Urinary bladder (tissue), 4 donors: ENCODE measurements around the gene EPHA2. TPM values are rescaled to one million over a fixed set of nuclear protein-coding genes. Genes with fewer than 3 reads are reported as not detected.

Source experiments
- DNase-seq: peaks from one replicate; pipeline ENCODE4 v3.0.0-alpha.2; 2015; ENCODE audit errors: extremely low spot score
- H3K27ac ChIP-seq: one replicate; pipeline ENCODE4 v1.5.1; 2013; ENCODE audit warnings: low read depth, mild to moderate bottlenecking, moderate library complexity
- H3K36me3 ChIP-seq: one replicate; pipeline ENCODE4 v1.6.1; 2013; ENCODE audit warnings: mild to moderate bottlenecking, moderate library complexity; ENCODE audit not compliant: insufficient read depth
- H3K4me1 ChIP-seq: one replicate; pipeline ENCODE4 v1.6.1; 2013; ENCODE audit warnings: mild to moderate bottlenecking, moderate library complexity; ENCODE audit not compliant: insufficient read depth
- H3K4me3 ChIP-seq: one replicate; pipeline ENCODE4 v1.5.1; 2013; ENCODE audit warnings: low read depth, low read length
- WGBS: extraction: QIAGEN DNeasy Blood & Tissue Kit; methylation state at CpG from one replicate; pipeline ENCODE4 v1.1.7; 2013; 5-methylcytosine and 5-hydroxymethylcytosine counted together
- polyA plus RNA-seq: library from polyadenylated mRNA; stranded (reverse); fragments of 200-250 nt; gene quantifications from one replicate; pipeline ENCODE4 v1.2.3, GENCODE V29; 2013
- total RNA-seq: library from RNA; depleted of rRNA; stranded (reverse); fragments of >200 nt; gene quantifications from one replicate; pipeline ENCODE4 v1.2.3, GENCODE V29; 2014
- donor health status: healthy with polysubstance abuse.
- donor health status: healthy.

EPHA2 gene
- total and polyA plus RNA-seq, 2 donors = 11.3 to 16.2 TPM

- no peak for DNase-seq
- WGBS = 86% methylated on average over 11 of the region's 11 CpGs
- no peak overlapping the region for H3K27ac ChIP-seq
- H3K36me3 ChIP-seq = no peaks in the 10 kb centered on the region
- no peak overlapping the region for H3K4me3 ChIP-seq
- H3K4me1 ChIP-seq = no peaks in the 10 kb centered on the region
These were observed 30.8 kb downstream of the EPHA2 start for GRCh38 chr1:16125088-16125470.

GRCh38 chr1:16124377-16125087, 31.3 kb downstream of the EPHA2 start:
- Histone ChIP-seq H3K4me1 (no peaks in the 10 kb centered on the region), H3K27ac (no peak overlapping the region), H3K4me3 (no peak overlapping the region), H3K36me3 (no peaks in the 10 kb centered on the region)
- WGBS = 89% methylated on average over 18 of the region's 18 CpGs
- DNase-seq = no peak

DNA sequence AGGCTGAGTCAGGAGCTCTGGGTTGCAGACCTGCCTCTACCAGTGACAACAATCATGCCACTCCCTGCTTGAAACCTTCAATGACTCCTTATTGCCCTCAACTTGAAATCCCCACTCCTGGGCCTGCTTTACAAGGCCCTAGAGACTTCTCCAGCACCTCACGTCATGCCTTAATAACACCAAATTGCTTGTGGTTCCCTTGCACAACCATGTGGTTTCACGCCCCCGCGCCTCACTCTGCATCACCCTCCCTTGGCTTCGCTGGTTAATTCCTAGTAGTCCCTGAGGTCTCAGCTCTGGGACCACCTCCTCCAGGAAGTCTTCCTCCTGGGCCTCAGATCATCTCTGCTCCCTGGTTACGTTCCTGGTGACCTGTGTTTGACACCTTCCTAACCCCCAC, 33.0 kb downstream of the EPHA2 start:
- no peaks in the 10 kb centered on the region for H3K36me3 ChIP-seq
- DNase-seq = no peak
- no peak overlapping the region for H3K4me3 ChIP-seq
- H3K4me1 ChIP-seq = no peaks in the 10 kb centered on the region
- no peak overlapping the region for H3K27ac ChIP-seq
- WGBS = 74% methylated on average over 6 of the region's 6 CpGs

GRCh38 chr1:16122350-16122881, 33.5 kb downstream of the EPHA2 start:
- 82% methylated on average over 4 of the region's 4 CpGs for WGBS
- no peak overlapping the region for H3K27ac ChIP-seq
- no peaks in the 10 kb centered on the region for H3K4me1 ChIP-seq
- H3K4me3 ChIP-seq = no peak overlapping the region
- no peaks in the 10 kb centered on the region for H3K36me3 ChIP-seq
- no peak for DNase-seq

- Histone ChIP-seq H3K36me3 (no peaks in the 10 kb centered on the region), H3K4me1 (no peaks in the 10 kb centered on the region), H3K27ac (no peak overlapping the region), H3K4me3 (no peak overlapping the region)
- DNase-seq = no peak
- WGBS = 70% methylated on average over 4 of the region's 4 CpGs
These were observed 34.9 kb downstream of the EPHA2 start for GRCh38 chr1:16120940-16121410.

DNA sequence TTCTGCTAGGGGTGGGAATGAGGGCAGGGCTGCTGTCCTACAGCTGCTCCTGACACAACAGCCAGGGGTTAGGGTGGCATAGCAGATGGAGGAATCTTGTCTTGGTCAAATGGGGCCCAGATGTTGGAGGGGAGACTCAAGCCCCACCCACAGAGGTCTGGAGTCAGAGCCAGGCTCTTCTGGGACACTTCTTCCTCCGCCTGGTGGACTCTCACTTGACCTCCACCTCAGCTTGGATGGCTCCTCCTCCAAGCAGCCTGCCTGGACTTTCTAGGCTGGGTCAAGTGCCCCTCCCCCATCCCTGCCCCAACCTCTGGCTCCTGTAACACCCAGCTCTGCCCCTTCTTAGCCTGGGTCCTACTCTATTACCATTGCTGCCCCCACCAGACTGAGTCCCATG, 35.5 kb downstream of the EPHA2 start:
- Histone ChIP-seq H3K36me3 (no peaks in the 10 kb centered on the region), H3K27ac (no peak overlapping the region), H3K4me1 (no peaks in the 10 kb centered on the region), H3K4me3 (no peak overlapping the region)
- WGBS = 90% methylated on average over 1 of the region's 1 CpG
- DNase-seq = no peak

- Histone ChIP-seq H3K27ac (no peak overlapping the region), H3K36me3 (no peaks in the 10 kb centered on the region), H3K4me1 (no peaks in the 10 kb centered on the region), H3K4me3 (no peak overlapping the region)
- no peak for DNase-seq
- 94% methylated on average over 10 of the region's 10 CpGs for WGBS
These were observed 35.9 kb downstream of the EPHA2 start for GRCh38 chr1:16119926-16120325.

DNA sequence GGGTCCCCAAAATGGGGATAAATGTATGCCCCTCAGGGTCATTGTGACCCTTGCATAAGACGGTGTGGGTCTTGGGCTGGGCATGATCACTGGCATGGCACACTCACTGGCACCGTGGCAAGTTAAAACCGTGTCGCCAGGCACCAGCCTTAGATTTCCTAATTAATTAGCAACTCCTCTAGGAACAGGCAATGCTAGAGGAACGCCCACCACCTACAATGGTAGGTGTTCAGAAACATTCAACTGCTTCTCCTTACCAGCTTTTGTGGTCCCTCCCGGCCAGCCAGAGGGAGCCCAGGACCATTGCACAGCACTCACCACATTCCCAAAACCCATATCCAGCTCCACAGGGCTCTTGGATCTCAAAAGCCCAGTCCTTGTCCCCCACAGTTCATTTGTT, 36.4 kb downstream of the EPHA2 start:
- Histone ChIP-seq H3K4me1 (no peaks in the 10 kb centered on the region), H3K4me3 (no peak overlapping the region), H3K27ac (no peak overlapping the region), H3K36me3 (no peaks in the 10 kb centered on the region)
- no peak for DNase-seq
- WGBS = 94% methylated on average over 6 of the region's 6 CpGs

DNA sequence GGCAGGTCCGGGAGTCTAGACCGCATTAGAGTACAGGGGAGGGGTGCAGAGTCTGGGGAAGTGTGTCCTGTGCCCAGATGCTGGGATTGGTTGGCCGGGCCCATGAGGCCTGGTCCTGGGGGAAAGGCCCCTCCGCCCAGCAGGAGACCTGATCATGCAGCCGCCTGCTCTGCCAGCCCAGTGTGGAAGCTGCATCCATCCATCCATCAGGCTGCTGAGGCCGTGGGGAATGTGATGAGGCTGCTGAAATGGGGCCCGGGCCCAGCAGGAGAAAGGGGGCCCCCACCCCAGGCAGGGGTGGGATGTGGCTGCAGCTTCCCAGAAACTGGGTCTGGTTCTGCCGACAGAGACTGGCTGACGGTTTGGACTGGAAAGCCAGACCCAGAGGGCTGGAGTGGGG, 37.2 kb downstream of the EPHA2 start:
- Histone ChIP-seq H3K4me1 (no peaks in the 10 kb centered on the region), H3K4me3 (no peak overlapping the region), H3K36me3 (no peaks in the 10 kb centered on the region), H3K27ac (no peak overlapping the region)
- DNase-seq = no peak
- 72% methylated on average over 9 of the region's 9 CpGs for WGBS

DNA sequence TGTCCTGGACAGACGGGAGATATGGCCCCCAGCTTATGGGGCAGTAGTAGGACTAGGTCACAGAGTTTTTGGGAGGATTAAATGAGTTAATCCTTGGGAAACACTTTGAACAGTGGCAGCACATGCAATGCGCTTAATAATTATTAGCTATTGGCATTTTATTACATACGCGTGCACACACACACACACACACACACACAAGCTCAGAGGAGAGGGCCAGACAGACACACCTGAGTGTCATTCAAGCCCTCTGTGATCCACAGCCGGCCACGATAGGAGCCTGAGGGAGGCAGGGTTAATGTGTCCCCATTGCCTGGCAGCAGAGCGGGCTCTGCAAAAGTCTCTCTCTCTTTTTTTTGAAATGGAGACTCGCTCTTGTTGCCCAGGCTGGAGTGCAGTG, 37.9 kb downstream of the EPHA2 start:
- Histone ChIP-seq H3K27ac (no peak overlapping the region), H3K4me3 (no peak overlapping the region), H3K36me3 (no peaks in the 10 kb centered on the region), H3K4me1 (no peaks in the 10 kb centered on the region)
- DNase-seq = no peak
- WGBS = 99% methylated on average over 8 of the region's 8 CpGs

DNA sequence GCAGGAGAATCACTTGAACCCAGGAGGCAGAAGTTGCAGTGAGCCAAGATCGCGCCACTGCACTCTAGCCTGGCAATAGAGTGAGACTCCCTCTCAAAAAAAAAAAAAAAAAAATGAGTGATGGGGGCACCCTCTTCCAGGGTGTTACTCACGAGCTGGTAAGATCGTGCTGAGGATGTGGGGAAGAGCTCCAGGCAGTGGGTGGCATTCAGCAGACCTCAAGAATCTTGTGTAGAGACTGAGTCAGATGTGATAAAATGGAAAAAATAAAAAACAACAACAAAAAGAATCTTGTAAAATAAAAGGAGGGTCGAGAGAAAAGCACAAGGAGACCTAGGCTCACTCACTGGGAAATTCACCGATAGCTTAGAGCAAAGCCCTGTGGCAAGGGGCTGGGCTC, 38.5 kb downstream of the EPHA2 start:
- no peak for DNase-seq
- Histone ChIP-seq H3K4me3 (no peak overlapping the region), H3K27ac (no peak overlapping the region), H3K36me3 (no peaks in the 10 kb centered on the region), H3K4me1 (no peaks in the 10 kb centered on the region)
- 81% methylated on average over 6 of the region's 6 CpGs for WGBS

GRCh38 chr1:16116625-16117024, 39.2 kb downstream of the EPHA2 start:
- 85% methylated on average over 8 of the region's 8 CpGs for WGBS
- no peak overlapping the region for H3K4me3 ChIP-seq
- no peaks in the 10 kb centered on the region for H3K36me3 ChIP-seq
- H3K27ac ChIP-seq = no peak overlapping the region
- H3K4me1 ChIP-seq = no peaks in the 10 kb centered on the region
- no peak for DNase-seq

GRCh38 chr1:16116002-16116401, 39.9 kb downstream of the EPHA2 start:
- Histone ChIP-seq H3K4me1 (no peaks in the 10 kb centered on the region), H3K36me3 (no peaks in the 10 kb centered on the region), H3K4me3 (no peak overlapping the region), H3K27ac (no peak overlapping the region)
- 71% methylated on average over 16 of the region's 16 CpGs for whole genome bisulfite sequencing
- no peak for DNase-seq

DNA sequence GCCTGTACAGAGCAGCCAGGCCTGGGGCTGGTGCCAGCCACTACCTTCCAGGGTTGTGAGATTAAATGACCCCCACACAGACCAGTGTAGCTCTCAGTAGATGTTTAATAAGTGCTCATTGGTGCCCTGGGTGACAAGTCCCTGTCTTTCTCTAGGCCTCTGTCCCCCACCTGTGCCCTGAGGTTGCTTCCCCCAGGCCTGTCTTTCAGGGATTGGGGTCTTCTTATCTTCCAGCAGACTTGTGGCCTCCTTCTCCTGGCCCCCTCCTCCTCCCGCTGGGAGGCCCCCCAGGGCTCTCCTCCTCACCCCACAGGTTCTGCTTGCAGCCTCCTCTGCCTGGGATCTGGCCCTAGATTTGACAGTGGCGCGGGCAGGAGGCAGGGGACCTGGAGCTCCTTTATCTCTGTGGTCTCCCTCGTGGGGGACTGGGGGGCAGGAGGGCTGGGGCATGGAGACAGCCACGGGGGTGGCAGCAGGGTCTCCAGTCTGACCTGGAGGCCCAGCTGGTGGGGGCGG, 40.3 kb downstream of the EPHA2 start:
- DNase-seq = no peak
- no peak overlapping the region for H3K4me3 ChIP-seq
- WGBS = 66% methylated on average over 6 of the region's 6 CpGs

More for the DNA sequence above, 40.3 kb downstream of the EPHA2 start:
- H3K27ac ChIP-seq = no peak overlapping the region
- no peaks in the 10 kb centered on the region for H3K4me1 ChIP-seq
- no peaks in the 10 kb centered on the region for H3K36me3 ChIP-seq
